K562 (cell line): ENCODE measurements around the gene TMF1. TPM values are rescaled to one million over a fixed set of nuclear protein-coding genes. Genes with fewer than 3 reads are reported as not detected.

ENCODE experiments used
- ATAC-seq: fragments of 200-7000 bp; cut with Tn5 transposase; 3 replicates; pipeline ENCODE4 v1.9.1; 2020; ENCODE audit warnings: moderate library complexity
- BruUV-seq: library from RNA; stranded (reverse); fragments of 400-500 nt; replicated peaks from 2 replicates; lab custom pipeline; 2021; lab: Mats Ljungman, UMichigan
- CTCF ChIA-PET: fragments of 300-600 bp; formaldehyde crosslinking; extraction: SDS; loops from one replicate; lab custom pipeline; 2021; ENCODE audit warnings: low intra/inter-chr PET ratio; lab: Yijun Ruan, JAX
- POLR2A ChIA-PET: fragments of 300-600, 350-650 bp; sonication (Branson Sonifier 250); formaldehyde crosslinking; extraction: SDS; loops from one replicate; lab custom pipeline; 2021; ENCODE audit warnings: antibody characterized with exemption, inconsistent platforms; lab: Yijun Ruan, JAX
- DNase-seq, 4 experiments: peaks; one replicate each; pipeline versions ENCODE4 v3.0.0 to v3.0.0-alpha.2; 2011 to 2018; ENCODE audit warnings: low spot score in 3 of 4, mixed read lengths in 3 of 4; ENCODE audit errors: extremely low read depth in 1 of 4
- FAIRE-seq: peaks from 2 replicates; lab custom pipeline; 2011; peaks lifted over from hg19 to GRCh38; lab: Jason Lieb, UNC
- H2AFZ ChIP-seq: 2 replicates; pipeline ENCODE4 v1.6.0; 2011; ENCODE audit warnings: low read depth, low read length, control low read depth, inconsistent platforms
- H3K27ac ChIP-seq: fragments of 200-600 bp; 3 replicates; pipeline ENCODE4 v1.8.0; 2011; ENCODE audit warnings: low read depth, mild to moderate bottlenecking, control low read depth, inconsistent platforms, low read length, moderate library complexity, mixed read lengths; ENCODE audit errors: extremely low read depth
- H3K27me3 ChIP-seq, 2 experiments: fragments of 300-600 bp in 1 of 2; 2 replicates in 1 of 2; 3 replicates in 1 of 2; pipeline versions ENCODE4 v1.6.0 to v1.8.0; 2011; ENCODE audit warnings: inconsistent platforms in 2 of 2, low read length in 2 of 2, mild to moderate bottlenecking in 1 of 2, mixed read lengths in 1 of 2, moderate library complexity in 1 of 2; ENCODE audit not compliant: control insufficient read depth in 2 of 2, insufficient read depth in 2 of 2
- H3K36me3 ChIP-seq: fragments of 300-600 bp; 3 replicates; pipeline ENCODE4 v1.8.0; 2011; ENCODE audit warnings: mild to moderate bottlenecking, low read length, inconsistent platforms; ENCODE audit not compliant: control insufficient read depth, insufficient read depth
- H3K4me1 ChIP-seq, 2 experiments: fragments of 200-600 bp in 1 of 2; replicated peaks in 1 of 2; 2 replicates in 1 of 2; 3 replicates in 1 of 2; pipeline versions ENCODE4 v1.5.1 to v1.8.0; 2011; ENCODE audit warnings: inconsistent platforms in 2 of 2, low read length in 2 of 2, mild to moderate bottlenecking in 1 of 2, mixed read lengths in 1 of 2, moderate library complexity in 1 of 2; ENCODE audit not compliant: control insufficient read depth in 2 of 2, insufficient read depth in 2 of 2
- H3K4me2 ChIP-seq: 2 replicates; pipeline ENCODE4 v1.6.1; 2011; ENCODE audit warnings: low read length, control low read depth, inconsistent platforms, mixed read lengths; ENCODE audit not compliant: insufficient read depth
- H3K4me3 ChIP-seq: fragments of 200-600 bp; sonication (generic), shearing (Covaris generic); 2 replicates; pipeline ENCODE4 v1.5.1; 2016; ENCODE audit warnings: control low read depth, inconsistent platforms
- H3K79me2 ChIP-seq: fragments of 200-600 bp; 3 replicates; pipeline ENCODE4 v1.8.0; 2011; ENCODE audit warnings: low read length, inconsistent platforms; ENCODE audit not compliant: control insufficient read depth, insufficient read depth
- H3K9ac ChIP-seq, 2 experiments: 2 replicates each; pipeline versions ENCODE4 v1.6.0 to v1.6.1; 2011; ENCODE audit warnings: low read depth in 2 of 2, low read length in 2 of 2, control low read depth in 1 of 2, inconsistent platforms in 1 of 2, mild to moderate bottlenecking in 1 of 2, mixed read lengths in 1 of 2; ENCODE audit not compliant: insufficient read depth in 1 of 2
- H3K9me1 ChIP-seq: one replicate; pipeline ENCODE4 v1.6.0; 2011; ENCODE audit warnings: inconsistent platforms, mild to moderate bottlenecking, low read length, moderate library complexity; ENCODE audit not compliant: control insufficient read depth, insufficient read depth
- H3K9me3 ChIP-seq: replicated peaks from 2 replicates; pipeline ENCODE4 v1.5.1; 2011; ENCODE audit warnings: low read depth, low read length, inconsistent platforms; ENCODE audit not compliant: control insufficient read depth, insufficient read depth
- H4K20me1 ChIP-seq: replicated peaks from 2 replicates; pipeline ENCODE4 v1.6.1; 2011; ENCODE audit warnings: low read length, inconsistent platforms, mixed read lengths; ENCODE audit not compliant: control insufficient read depth, insufficient read depth
- DDX20 ChIP-seq: fragments of 450-650 bp; IDR thresholded peaks from 2 replicates; pipeline ENCODE4 v1.6.1; 2016; ENCODE audit warnings: missing genetic modification characterization, low read depth, mild to moderate bottlenecking, missing compliant biosample characterization, moderate library complexity
- HSF4 ChIP-seq: fragments of 250-450 bp; sonication (Bioruptor Pico); IDR thresholded peaks from 2 replicates; pipeline ENCODE4 v2.1.2; 2022; ENCODE audit warnings: mild to moderate bottlenecking, moderate library complexity, borderline replicate concordance
- MBD1 ChIP-seq: fragments of 250-450 bp; sonication (Bioruptor Pico); IDR thresholded peaks from 2 replicates; pipeline ENCODE4 v1.8.0; 2022; ENCODE audit warnings: inconsistent platforms
- RUNX1 ChIP-seq: sonication (generic); IDR thresholded peaks from 2 replicates; pipeline ENCODE4 v1.6.1; 2016; ENCODE audit warnings: antibody characterized with exemption, low read depth
- WGBS: fragments of 100-300 bp; shearing (Covaris generic); methylation state at CpG from one replicate; pipeline ENCODE4 v1.1.6; 2016; ENCODE audit warnings: low coverage, mixed read lengths; ENCODE audit not compliant: insufficient coverage; ENCODE audit errors: missing lambda C conversion rate; 5-methylcytosine and 5-hydroxymethylcytosine counted together
- in situ Hi-C: fragments of 300-500 bp; cut with MboI; formaldehyde crosslinking; loops from 4 replicates; pipeline ENCODE4 v1.15.0; 2018; ENCODE audit warnings: inconsistent platforms, mixed read lengths
- intact Hi-C: fragments of 100-400 bp; cut with micrococcal nuclease; formaldehyde crosslinking; loops from 2 replicates; pipeline ENCODE4 v1.14.2; 2022
- polyA plus RNA-seq, 8 experiments: library from polyadenylated mRNA; depleted of rRNA in 4 of 8; stranded (reverse) in 5 of 8; unstranded in 3 of 8; fragments of >200 nt; fragmentation: Nextera tagmentation in 2 of 8; fragmentation: Illumina TruSeq in 1 of 8; extraction: Ambion mirVana in 2 of 8; extraction: Trizol in 1 of 8; gene quantifications; 2 replicates each; pipeline versions ENCODE4 v1.2.1 to v1.2.3, GENCODE V29; 2011 to 2014; ENCODE audit warnings: inconsistent platforms in 1 of 8, missing spikeins in 1 of 8
- total RNA-seq, 7 experiments: library from RNA; depleted of rRNA in 6 of 7; stranded (reverse); fragments of >200 nt in 6 of 7; fragmentation: Illumina TruSeq in 2 of 7; extraction: Trizol in 2 of 7; gene quantifications; 2 replicates each; pipeline versions ENCODE4 v1.2.1 to v1.2.3, GENCODE V29; 2011 to 2021; ENCODE audit warnings: low replicate concordance in 1 of 7
- TF ChIP-seq, protein P1 (sequence below): fragments of 250-450 bp; sonication (Bioruptor Pico); IDR thresholded peaks from 2 replicates; pipeline ENCODE4 v1.4.0; 2020; ENCODE audit warnings: mild to moderate bottlenecking, moderate library complexity

TMF1 gene
- total and polyA plus RNA-seq, 9 of the 15 experiments (the other 6 are each of a cell fraction or from before 2014, with no cell fraction given) = 3.1 to 13.9 (median 10.3) TPM

DNA sequence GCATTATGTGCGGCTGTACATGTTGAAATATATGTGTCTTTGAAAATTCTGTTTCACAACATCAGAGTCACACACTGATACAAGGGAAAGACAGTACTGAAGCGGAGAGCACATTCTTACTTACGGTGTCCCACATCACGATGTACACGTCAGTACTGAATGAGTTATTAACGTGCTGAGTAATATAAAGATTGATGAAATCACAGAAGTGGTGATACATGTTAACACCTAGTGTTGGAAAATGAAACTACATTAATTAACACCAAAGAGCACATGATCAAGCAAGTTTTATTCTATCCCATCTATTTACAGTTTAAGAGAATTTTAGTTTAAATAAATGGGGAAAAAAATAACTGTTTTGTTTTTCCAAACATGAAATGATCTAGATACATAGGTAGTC is 54.2 kb downstream of the TMF1 start:
- ATAC-seq (no peak), DNase-seq (no peak), FAIRE-seq (no peak)
- no peaks in the 10 kb centered on the region for H3K27me3 ChIP-seq
- no peak overlapping the region for H3K4me3 ChIP-seq
- in situ Hi-C loops (no loop called here), intact Hi-C loops (no loop called here)
- ChIA-PET CTCF (no interaction called here), POLR2A (no interaction called here)
- no TSS peak for BruUV-seq
- no peaks in the 10 kb centered on the region for H3K9me3 ChIP-seq
- H2AFZ ChIP-seq = no peak overlapping the region
- H3K4me1 ChIP-seq = peaks cover 3 to 4% of the 10 kb centered on the region in 2 experiments; a peak in 2 of 5 replicates
- H3K4me2 ChIP-seq = no peak overlapping the region
- 96% methylated on average over 6 of the region's 6 CpGs for WGBS
- TF ChIP-seq MBD1 (CRISPR knock-in tag) (no peak), HSF4 (CRISPR knock-in tag) (no peak), DDX20 (tag) (no peak), RUNX1 (no peak)
- TF ChIP-seq, protein P1, sequence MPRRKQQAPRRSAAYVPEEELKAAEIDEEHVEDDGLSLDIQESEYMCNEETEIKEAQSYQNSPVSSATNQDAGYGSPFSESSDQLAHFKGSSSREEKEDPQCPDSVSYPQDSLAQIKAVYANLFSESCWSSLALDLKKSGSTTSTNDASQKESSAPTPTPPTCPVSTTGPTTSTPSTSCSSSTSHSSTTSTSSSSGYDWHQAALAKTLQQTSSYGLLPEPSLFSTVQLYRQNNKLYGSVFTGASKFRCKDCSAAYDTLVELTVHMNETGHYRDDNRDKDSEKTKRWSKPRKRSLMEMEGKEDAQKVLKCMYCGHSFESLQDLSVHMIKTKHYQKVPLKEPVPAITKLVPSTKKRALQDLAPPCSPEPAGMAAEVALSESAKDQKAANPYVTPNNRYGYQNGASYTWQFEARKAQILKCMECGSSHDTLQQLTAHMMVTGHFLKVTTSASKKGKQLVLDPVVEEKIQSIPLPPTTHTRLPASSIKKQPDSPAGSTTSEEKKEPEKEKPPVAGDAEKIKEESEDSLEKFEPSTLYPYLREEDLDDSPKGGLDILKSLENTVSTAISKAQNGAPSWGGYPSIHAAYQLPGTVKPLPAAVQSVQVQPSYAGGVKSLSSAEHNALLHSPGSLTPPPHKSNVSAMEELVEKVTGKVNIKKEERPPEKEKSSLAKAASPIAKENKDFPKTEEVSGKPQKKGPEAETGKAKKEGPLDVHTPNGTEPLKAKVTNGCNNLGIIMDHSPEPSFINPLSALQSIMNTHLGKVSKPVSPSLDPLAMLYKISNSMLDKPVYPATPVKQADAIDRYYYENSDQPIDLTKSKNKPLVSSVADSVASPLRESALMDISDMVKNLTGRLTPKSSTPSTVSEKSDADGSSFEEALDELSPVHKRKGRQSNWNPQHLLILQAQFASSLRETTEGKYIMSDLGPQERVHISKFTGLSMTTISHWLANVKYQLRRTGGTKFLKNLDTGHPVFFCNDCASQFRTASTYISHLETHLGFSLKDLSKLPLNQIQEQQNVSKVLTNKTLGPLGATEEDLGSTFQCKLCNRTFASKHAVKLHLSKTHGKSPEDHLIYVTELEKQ (CRISPR knock-in tag) = no peak
- H3K27ac ChIP-seq = no peak overlapping the region
- no peak overlapping the region for H3K9ac ChIP-seq
- peaks cover 28% of the 10 kb centered on the region; the same call in 1 of the 3 replicates for H3K36me3 ChIP-seq
- H4K20me1 ChIP-seq = no peaks in the 10 kb centered on the region
- no peaks in the 10 kb centered on the region for H3K79me2 ChIP-seq
- H3K9me1 ChIP-seq = no peaks in the 10 kb centered on the region
